Colonic mucosa (tissue), 4 donors: ENCODE measurements around the gene PLEKHH3. TPM values are rescaled to one million over a fixed set of nuclear protein-coding genes. Genes with fewer than 3 reads are reported as not detected.

ENCODE experiments used
- DNase-seq: peaks from one replicate; pipeline ENCODE4 v3.0.0-alpha.2; 2020
- H3K27ac ChIP-seq: fragments of 200-600 bp; one replicate; pipeline ENCODE4 v1.8.0; 2021
- H3K27me3 ChIP-seq: fragments of 200-600 bp; one replicate; pipeline ENCODE4 v1.8.0; 2021
- H3K36me3 ChIP-seq: fragments of 200-600 bp; one replicate; pipeline ENCODE4 v1.8.0; 2021
- H3K4me1 ChIP-seq: fragments of 200-600 bp; one replicate; pipeline ENCODE4 v1.8.0; 2021; ENCODE audit warnings: mild to moderate bottlenecking
- H3K4me3 ChIP-seq: fragments of 200-600 bp; one replicate; pipeline ENCODE4 v1.8.0; 2021
- H3K9ac ChIP-seq, 2 donors: one replicate each; pipeline ENCODE4 v1.7.0; 2013; ENCODE audit warnings: control low read depth in 2 of 2, low read depth in 2 of 2, low read length in 2 of 2
- H3K9me3 ChIP-seq: fragments of 200-600 bp; one replicate; pipeline ENCODE4 v1.8.0; 2021
- intact Hi-C: fragments of 100-400 bp; cut with DNase I; formaldehyde crosslinking; loops from one replicate; pipeline ENCODE4 v1.14.1; 2022
- total RNA-seq, 2 donors: library from RNA; stranded (reverse); fragmentation: NEBNext Ultra II Directional in 1 of 2; extraction: Animal tissue kit (Norgen Biotek cat#: 25700) in 1 of 2; gene quantifications; one replicate each; pipeline ENCODE4 v1.2.1, GENCODE V29; 2021
- TF ChIP-seq, protein P1 (sequence below): fragments of 200-600 bp; IDR thresholded peaks from one replicate; pipeline ENCODE4 v1.8.0; 2022; ENCODE audit warnings: antibody characterized with exemption, mild to moderate bottlenecking
- donor health status: healthy.
- donor health status: DM: no; HTN: no; CAD: no.
- donor health status: DM: no; HTN: no; CAD: no.

PLEKHH3 gene
- total RNA-seq, 2 donors from 2014 or later: 14.6 to 17.6 TPM

DNA sequence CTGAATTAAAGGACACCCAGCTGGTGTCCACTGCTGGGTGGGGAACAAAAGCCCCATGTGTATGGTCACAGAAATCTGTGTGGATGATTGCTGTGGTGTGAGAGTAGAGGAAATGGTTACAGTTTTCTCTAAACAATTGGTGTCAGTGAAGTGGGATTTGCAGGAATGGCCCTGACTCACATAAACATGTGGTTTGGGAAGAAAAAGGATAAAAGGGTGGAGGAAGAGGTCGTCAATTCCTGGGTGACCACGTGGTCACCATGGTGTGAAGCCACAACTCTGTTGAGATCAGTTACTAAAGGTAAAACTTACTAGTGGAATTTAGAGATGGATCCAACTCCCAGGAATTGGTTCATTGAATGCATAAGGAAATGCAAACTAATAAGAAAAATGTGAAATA is 21.3 kb downstream of the PLEKHH3 start:
- Histone ChIP-seq H3K27me3 (no peaks in the 10 kb centered on the region), H3K27ac (no peak overlapping the region), H3K9me3 (no peaks in the 10 kb centered on the region), H3K36me3 (no peaks in the 10 kb centered on the region), H3K4me3 (no peak overlapping the region), H3K4me1 (no peaks in the 10 kb centered on the region), H3K9ac (no peak overlapping the region)
- TF ChIP-seq, protein P1, sequence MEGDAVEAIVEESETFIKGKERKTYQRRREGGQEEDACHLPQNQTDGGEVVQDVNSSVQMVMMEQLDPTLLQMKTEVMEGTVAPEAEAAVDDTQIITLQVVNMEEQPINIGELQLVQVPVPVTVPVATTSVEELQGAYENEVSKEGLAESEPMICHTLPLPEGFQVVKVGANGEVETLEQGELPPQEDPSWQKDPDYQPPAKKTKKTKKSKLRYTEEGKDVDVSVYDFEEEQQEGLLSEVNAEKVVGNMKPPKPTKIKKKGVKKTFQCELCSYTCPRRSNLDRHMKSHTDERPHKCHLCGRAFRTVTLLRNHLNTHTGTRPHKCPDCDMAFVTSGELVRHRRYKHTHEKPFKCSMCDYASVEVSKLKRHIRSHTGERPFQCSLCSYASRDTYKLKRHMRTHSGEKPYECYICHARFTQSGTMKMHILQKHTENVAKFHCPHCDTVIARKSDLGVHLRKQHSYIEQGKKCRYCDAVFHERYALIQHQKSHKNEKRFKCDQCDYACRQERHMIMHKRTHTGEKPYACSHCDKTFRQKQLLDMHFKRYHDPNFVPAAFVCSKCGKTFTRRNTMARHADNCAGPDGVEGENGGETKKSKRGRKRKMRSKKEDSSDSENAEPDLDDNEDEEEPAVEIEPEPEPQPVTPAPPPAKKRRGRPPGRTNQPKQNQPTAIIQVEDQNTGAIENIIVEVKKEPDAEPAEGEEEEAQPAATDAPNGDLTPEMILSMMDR: no peak
- intact Hi-C loops: no loop called here
- DNase-seq: no peak

DNA sequence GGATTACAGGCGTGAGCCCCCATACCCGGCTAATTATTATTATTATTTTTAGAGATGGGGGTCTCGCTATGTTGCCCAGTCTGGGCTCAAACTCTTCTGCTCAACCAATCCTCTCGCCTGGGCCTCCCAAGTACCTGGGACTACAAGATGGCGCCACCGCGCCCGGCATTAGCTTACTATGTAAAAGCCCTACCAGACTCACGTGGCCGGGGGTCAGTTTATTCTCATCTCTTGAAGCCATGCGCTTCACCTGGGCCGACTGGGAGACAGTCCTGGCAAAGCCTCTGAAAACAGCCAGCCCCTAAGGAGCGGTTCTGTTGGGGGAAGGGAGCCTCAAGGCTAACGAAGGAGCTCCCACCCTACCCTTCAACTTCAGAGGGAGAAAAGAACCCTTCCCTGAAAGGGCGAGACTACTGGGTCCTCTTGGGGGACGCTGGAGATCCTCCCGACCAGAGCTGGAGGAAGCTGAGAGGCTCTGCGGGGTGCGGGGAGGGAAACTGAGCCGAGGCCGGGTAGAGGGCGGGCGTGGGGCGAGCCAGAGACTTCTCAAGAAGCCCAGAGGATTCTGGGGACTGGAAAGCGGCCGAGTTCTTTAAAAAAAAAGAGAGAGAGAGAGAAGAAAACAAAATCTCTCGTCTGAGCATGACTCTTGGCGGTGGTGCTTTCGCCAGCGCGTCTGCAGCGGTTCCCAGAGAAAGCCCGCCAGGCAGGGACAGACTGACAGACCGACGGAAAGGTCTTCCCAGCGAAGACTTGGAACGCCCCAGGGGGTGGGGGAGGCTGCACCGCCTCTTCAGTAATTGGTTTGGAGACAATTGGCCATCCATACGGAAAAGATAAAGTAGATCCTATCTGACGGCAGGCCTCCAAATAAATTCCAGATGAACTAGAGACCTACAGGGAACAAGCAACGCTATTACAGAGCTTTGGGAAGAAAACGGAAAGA is 23.3 kb downstream of the PLEKHH3 start:
- Histone ChIP-seq H3K9ac (peak overlapping the region; percentile 9 to 43), H3K4me3 (peak overlapping the region; percentile 15), H3K9me3 (no peaks in the 10 kb centered on the region), H3K27ac (peak overlapping the region; percentile 22), H3K27me3 (no peaks in the 10 kb centered on the region), H3K36me3 (no peaks in the 10 kb centered on the region), H3K4me1 (no peaks in the 10 kb centered on the region)
- TF ChIP-seq, protein P1: no peak
- intact Hi-C loops: no loop called here
- peak; percentile 54 for DNase-seq

DNA sequence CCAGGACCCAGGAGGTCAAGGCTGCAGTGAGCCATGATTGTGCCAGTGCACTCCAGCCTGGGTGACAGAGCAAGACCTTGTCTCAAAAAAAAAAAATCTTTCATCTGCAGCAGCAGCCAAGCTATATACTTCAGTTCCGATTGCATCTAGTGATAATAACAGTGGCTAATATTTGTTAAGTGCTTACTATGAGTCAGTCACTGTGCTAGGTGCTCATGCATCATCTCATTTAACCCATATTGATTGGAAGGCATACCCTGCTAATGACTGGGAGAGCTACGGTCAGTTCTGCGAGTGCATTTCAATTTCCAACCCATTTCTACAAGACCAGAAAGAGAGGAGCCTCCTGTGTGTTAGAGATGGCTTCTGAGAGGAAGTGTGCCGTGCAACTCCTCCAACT is 25.4 kb downstream of the PLEKHH3 start:
- Histone ChIP-seq H3K4me1 (no peaks in the 10 kb centered on the region), H3K9me3 (no peaks in the 10 kb centered on the region), H3K4me3 (no peak overlapping the region), H3K9ac (no peak overlapping the region), H3K27ac (no peak overlapping the region), H3K27me3 (no peaks in the 10 kb centered on the region), H3K36me3 (no peaks in the 10 kb centered on the region)
- intact Hi-C loops: no loop called here
- no peak for DNase-seq
- TF ChIP-seq, protein P1: no peak

DNA sequence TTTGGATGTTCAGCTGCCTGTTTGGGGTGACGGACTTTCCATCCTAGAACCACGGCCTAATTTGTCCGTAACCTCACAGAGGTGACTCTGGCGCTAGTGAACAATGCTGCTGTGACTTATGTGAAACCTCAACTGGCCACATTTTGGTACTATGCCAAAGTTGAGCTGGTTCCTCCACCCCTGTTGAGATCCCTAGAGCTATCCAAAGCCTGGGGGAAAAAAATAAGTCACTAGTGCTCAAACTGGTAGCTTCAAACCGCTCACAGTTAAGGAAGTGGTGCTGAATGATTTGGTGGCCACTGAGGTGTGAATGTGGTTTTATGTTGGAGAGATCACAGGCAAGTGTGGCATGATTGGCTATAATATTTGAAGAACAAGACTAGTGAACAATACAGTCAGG is 29.0 kb downstream of the PLEKHH3 start:
- Histone ChIP-seq H3K27ac (no peak overlapping the region), H3K9ac (no peak overlapping the region), H3K27me3 (no peaks in the 10 kb centered on the region), H3K4me3 (no peak overlapping the region), H3K4me1 (no peaks in the 10 kb centered on the region), H3K9me3 (no peaks in the 10 kb centered on the region), H3K36me3 (no peaks in the 10 kb centered on the region)
- TF ChIP-seq, protein P1: no peak
- no peak for DNase-seq
- intact Hi-C loops: no loop called here

DNA sequence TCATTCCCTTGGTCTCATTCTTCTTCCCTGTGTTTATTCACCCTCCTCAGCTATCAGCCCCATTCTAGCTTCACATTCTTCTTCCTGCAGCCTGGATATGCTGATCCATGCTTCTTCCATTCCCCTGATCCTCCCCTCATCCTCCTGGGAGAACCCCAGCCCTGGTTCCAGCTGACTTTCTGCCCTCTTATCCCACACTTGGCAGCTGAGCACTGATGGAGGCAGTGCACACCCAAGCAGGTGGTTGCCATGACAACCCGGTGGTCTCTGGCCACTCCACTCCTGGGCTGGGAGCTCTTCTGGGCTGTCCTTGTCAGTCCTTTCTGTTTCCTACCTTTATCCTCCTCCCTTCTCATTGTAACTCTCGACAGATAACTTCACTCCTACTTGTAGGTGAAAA is 34.5 kb downstream of the PLEKHH3 start:
- H3K4me3 ChIP-seq: no peak overlapping the region
- no peaks in the 10 kb centered on the region for H3K36me3 ChIP-seq

More for the DNA sequence above, 34.5 kb downstream of the PLEKHH3 start:
- TF ChIP-seq, protein P1: no peak
- H3K9me3 ChIP-seq: no peaks in the 10 kb centered on the region
- no peaks in the 10 kb centered on the region for H3K4me1 ChIP-seq
- no peak overlapping the region for H3K27ac ChIP-seq
- intact Hi-C loops: no loop called here
- H3K9ac ChIP-seq: no peak overlapping the region
- DNase-seq: no peak
- H3K27me3 ChIP-seq: no peaks in the 10 kb centered on the region
